ENCODE measurements around the gene MFRP. TPM values are rescaled to one million over a fixed set of nuclear protein-coding genes. Genes with fewer than 3 reads are reported as not detected.
"Not testable (repeated sequence)": the region's sequence is repeated elsewhere in the genome, so short reads cannot be mapped to it uniquely, and the experiment has no call there.

The MFRP gene
- total RNA-seq, result not detected

- H3K27me3 ChIP-seq, result no peaks in the 10 kb centered on the region
- peaks cover 0 to 2% of the 10 kb centered on the region in 2 donors for H3K4me1 ChIP-seq
- no peaks in the 10 kb centered on the region for H3K36me3 ChIP-seq
- DNase-seq (ENCODE audit: low spot score), result no peak
- TF ChIP-seq CTCF (IDR thresholded peaks at IDR 0.05), result no peak
- H3K9me3 ChIP-seq, result no peaks in the 10 kb centered on the region
- H3K27ac ChIP-seq, result no peak within 1 kb of the TSS
- H3K4me3 ChIP-seq, result no peak within 1 kb of the TSS
These were observed at the start of gene MFRP for GRCh38 chr11:119346605-119347004. MFRP (minus strand) TSS chr11:119346705; CDS start chr11:119346513, 192 bp downstream.

- Histone ChIP-seq H3K9me3 (no peaks in the 10 kb centered on the region), H3K4me1 (no peaks in the 10 kb centered on the region), H3K27me3 (no peaks in the 10 kb centered on the region), H3K36me3 (no peaks in the 10 kb centered on the region), H3K27ac (no peak overlapping the region), H3K4me3 (no peak overlapping the region)
- DNase-seq (ENCODE audit: low spot score), result no peak
- TF ChIP-seq CTCF (IDR thresholded peaks at IDR 0.05), result no peak
These were observed 44.8 kb upstream of the MFRP start for GRCh38 chr11:119391275-119391674.

- no peaks in the 10 kb centered on the region for H3K27me3 ChIP-seq
- no peak overlapping the region for H3K27ac ChIP-seq
- H3K9me3 ChIP-seq, result no peaks in the 10 kb centered on the region
- TF ChIP-seq CTCF (IDR thresholded peaks at IDR 0.05), result no peak
- DNase-seq (ENCODE audit: low spot score), result no peak
- H3K4me3 ChIP-seq, result no peak overlapping the region
- no peaks in the 10 kb centered on the region for H3K36me3 ChIP-seq
- no peaks in the 10 kb centered on the region for H3K4me1 ChIP-seq
These were observed 43.2 kb upstream of the MFRP start for GRCh38 chr11:119389611-119390254.

- Histone ChIP-seq H3K27me3 (no peaks in the 10 kb centered on the region), H3K36me3 (no peaks in the 10 kb centered on the region), H3K4me3 (no peak overlapping the region), H3K9me3 (no peaks in the 10 kb centered on the region), H3K4me1 (no peaks in the 10 kb centered on the region), H3K27ac (no peak overlapping the region)
- no peak for DNase-seq (ENCODE audit: low spot score)
- no peak for TF ChIP-seq CTCF (IDR thresholded peaks at IDR 0.05)
These were observed 41.6 kb upstream of the MFRP start for GRCh38 chr11:119388103-119388502.

GRCh38 chr11:119384332-119384731 is 37.8 kb upstream of the MFRP start:
- Histone ChIP-seq H3K36me3 (no peaks in the 10 kb centered on the region), H3K27ac (no peak overlapping the region), H3K27me3 (no peaks in the 10 kb centered on the region), H3K4me1 (peaks cover 0 to 24% of the 10 kb centered on the region in 2 donors), H3K9me3 (no peaks in the 10 kb centered on the region), H3K4me3 (no peak overlapping the region)
- no peak for DNase-seq (ENCODE audit: low spot score)
- TF ChIP-seq CTCF (IDR thresholded peaks at IDR 0.05), result no peak

- not testable (repeated sequence) for DNase-seq (ENCODE audit: low spot score); H3K27me3 ChIP-seq; H3K9me3 ChIP-seq; H3K27ac ChIP-seq; H3K4me3 ChIP-seq; H3K36me3 ChIP-seq
- H3K4me1 ChIP-seq, result peaks cover 0 to 28% of the 10 kb centered on the region in 2 donors
These were observed 36.0 kb upstream of the MFRP start for GRCh38 chr11:119382513-119382912.
